Stimulated activated CD4-positive, alpha-beta T cell treated with anti-CD3 and anti-CD28 coated beads, Interleukin-1b, Interleukin-23, amount 100 ng/mL, for 24 hours (primary cell): ENCODE measurements around the gene OLIG1.

Source experiments
- DNase-seq, 4 experiments: peaks; one replicate each; pipeline ENCODE4 v3.0.0-alpha.2; 2020; ENCODE audit warnings: low read depth in 4 of 4, low spot score in 1 of 4

OLIG1 gene

DNA sequence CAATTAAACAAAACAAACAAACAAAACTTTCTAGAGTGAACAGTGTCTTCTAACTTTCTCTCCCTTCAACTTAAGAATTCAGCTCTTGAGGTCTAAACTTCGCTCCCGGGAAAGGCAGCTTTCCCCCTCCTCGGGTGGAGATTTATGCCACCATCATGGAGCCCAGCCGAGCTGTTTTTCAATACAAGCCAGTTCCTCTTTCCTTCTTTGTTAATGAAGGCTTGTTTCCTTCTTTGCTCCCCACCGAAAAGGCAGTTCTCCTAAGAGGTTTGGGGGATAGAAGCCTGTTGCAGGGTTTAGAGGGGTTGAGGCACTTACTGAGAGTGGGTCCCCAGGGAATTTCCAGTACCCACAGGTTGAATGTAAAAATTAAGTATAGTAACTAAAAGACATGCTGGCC is 26.5 kb downstream of the OLIG1 start:
- no peak for DNase-seq

DNA sequence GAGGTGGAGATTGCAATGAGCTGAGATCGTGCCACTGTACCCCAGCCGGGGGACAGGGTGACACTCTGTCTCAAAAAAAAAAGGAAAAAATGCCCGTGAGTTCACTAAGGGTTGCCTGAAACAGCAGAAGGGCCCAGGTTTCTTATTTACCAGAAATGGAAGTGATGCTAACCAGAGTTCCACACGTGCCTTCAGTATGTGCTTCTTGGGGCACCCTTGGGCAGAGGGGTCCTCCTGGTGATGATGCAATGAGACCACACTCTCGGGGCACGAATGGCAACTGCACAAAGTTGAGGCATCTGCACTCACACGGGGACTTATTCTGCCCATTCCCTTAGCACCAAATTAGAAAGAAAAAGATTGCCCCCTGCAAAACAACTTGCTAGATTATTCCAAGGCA is 29.2 kb downstream of the OLIG1 start:
- DNase-seq, result no peak

GRCh38 chr21:33101300-33101911 is 31.5 kb downstream of the OLIG1 start:
- no peak for DNase-seq

GRCh38 chr21:33105088-33105487 is 35.1 kb downstream of the OLIG1 start:
- DNase-seq, result no peak

- DNase-seq, result no peak
Observed at GRCh38 chr21:33108228-33108627, 38.3 kb downstream of the OLIG1 start.

- DNase-seq, result no peak
Observed at GRCh38 chr21:33109574-33110339, 39.8 kb downstream of the OLIG1 start.

- no peak for DNase-seq
Observed at GRCh38 chr21:33110340-33110715, 40.4 kb downstream of the OLIG1 start.

- DNase-seq, result no peak
Observed at GRCh38 chr21:33111577-33111976, 41.6 kb downstream of the OLIG1 start.

- DNase-seq, result no peak
Observed at GRCh38 chr21:33112151-33112550, 42.2 kb downstream of the OLIG1 start.

DNA sequence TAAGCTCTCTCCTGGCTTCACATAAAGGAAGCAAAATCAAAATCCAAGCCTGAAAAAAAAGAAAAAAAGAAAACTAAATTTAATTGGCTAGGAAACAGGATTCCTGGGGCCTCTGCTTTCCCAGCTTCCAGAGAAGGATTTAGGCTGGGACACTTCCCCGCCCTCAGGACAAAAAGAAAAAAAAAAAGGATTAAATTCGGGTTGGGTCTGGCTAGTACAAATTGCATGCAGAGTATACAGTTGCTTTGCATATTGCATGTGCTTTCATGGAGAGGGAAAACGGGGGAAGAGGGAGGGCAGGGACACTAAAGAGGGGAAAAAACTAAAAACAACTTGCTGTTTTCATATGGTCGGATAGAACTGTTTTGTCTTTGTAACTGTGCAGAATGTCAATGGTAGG is 42.7 kb downstream of the OLIG1 start:
- DNase-seq, result no peak

DNA sequence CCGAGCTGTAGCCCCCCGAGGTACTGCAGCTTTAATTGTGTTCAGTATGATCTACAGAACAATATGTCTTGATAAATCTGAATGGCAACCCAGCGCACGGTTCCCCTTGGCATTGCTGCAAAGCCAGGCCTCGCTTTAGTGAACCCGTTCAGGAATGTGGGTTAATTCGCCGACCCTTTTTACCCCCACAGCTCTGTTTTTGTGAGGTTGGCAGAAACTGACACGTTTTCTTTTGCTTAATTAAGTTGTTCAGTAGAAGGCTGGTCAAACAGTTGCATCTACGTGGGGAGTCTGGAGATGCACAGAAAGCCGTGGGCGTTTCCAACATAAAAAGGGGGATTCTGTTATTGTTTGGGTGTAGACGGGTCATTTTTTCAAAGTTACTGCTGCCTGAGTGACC is 43.2 kb downstream of the OLIG1 start:
- no peak for DNase-seq

- DNase-seq, result no peak
Observed at GRCh38 chr21:33114276-33114675, 44.3 kb downstream of the OLIG1 start.

GRCh38 chr21:33115631-33116510 is 45.9 kb downstream of the OLIG1 start:
- no peak for DNase-seq

GRCh38 chr21:33116676-33117075 is 46.7 kb downstream of the OLIG1 start:
- no peak for DNase-seq

DNA sequence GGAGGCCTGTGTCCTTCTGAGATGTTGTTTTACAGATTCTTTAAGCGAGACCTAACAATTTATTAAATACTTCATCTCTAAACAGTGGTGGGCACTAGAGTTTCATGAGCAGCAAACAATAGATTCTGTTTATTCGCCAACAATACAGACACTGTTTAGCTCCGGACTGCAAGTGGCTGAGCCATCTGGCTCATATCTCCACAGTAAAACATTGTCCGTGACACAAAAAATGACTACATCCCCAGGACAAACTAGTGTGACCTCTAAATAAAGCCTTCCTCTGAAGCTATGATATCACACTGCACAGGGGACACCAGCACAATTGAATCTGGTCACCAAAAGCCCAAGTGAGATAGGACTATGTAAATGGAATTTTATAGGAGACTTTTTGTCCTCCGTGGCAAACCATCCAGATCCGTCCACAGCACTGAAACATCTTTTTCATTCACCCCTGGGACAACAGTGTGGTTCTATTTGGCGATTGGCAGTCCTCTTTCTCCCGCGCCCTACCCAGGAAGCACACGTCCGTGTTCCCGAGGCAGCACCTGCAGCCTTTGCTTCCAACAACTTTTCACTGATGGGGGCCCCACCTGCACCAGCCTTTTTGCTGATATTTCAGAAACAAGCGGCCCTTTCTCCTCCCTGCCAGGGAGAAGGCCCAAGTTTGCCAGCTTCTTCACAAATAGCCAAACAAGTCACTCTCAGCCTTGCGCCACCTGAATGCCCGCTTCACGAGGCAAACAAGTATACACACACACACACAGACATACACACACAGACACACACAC is 47.4 kb downstream of the OLIG1 start:
- DNase-seq, result no peak
